Hematopoietic multipotent progenitor cell (in vitro differentiated cells): ENCODE data around the gene DDA1. TPM values are rescaled to one million over a fixed set of nuclear protein-coding genes. Genes with fewer than 3 reads are reported as not detected.

Source experiments
- total RNA-seq: library from RNA; depleted of rRNA; stranded (reverse); fragments of >200 nt; gene quantifications from one replicate; pipeline ENCODE4 v1.2.3, GENCODE V29; 2012

The DDA1 gene
- total RNA-seq, 1 donor = 12.4 TPM

Other genes with a start within 250 kb of the DDA1 start
- gene HAUS8, start 234.1 kb upstream of the DDA1 start, total RNA-seq = 1.6 TPM
- gene MYO9B, start 233.8 kb upstream of the DDA1 start, total RNA-seq = 158 TPM
- gene USE1, start 94.2 kb upstream of the DDA1 start, total RNA-seq = 50.4 TPM
- gene OCEL1, start 83.3 kb upstream of the DDA1 start, total RNA-seq = 2.4 TPM
- gene NR2F6, start 63.6 kb upstream of the DDA1 start, total RNA-seq = 10.8 TPM
- 0.27 TPM for gene USHBP1, start 44.8 kb upstream of the DDA1 start, total RNA-seq
- 79.2 TPM for gene BABAM1, start 42.1 kb upstream of the DDA1 start, total RNA-seq
- gene ANKLE1, start 27.7 kb upstream of the DDA1 start, total RNA-seq = 7.3 TPM
- 19.4 TPM for gene ABHD8, start 6.1 kb upstream of the DDA1 start, total RNA-seq
- 44.4 TPM for gene MRPL34, start 3.7 kb upstream of the DDA1 start, total RNA-seq
- gene ANO8, start 25.3 kb downstream of the DDA1 start, total RNA-seq = 7.8 TPM
- 31.2 TPM for gene GTPBP3, start 28.0 kb downstream of the DDA1 start, total RNA-seq
- 0.81 TPM for gene PLVAP, start 67.8 kb downstream of the DDA1 start, total RNA-seq
- gene CCDC194, start 84.6 kb downstream of the DDA1 start, total RNA-seq = 0.27 TPM
- gene BST2, start 96.1 kb downstream of the DDA1 start, total RNA-seq = 176 TPM
- gene MVB12A, start 110.5 kb downstream of the DDA1 start, total RNA-seq = 43.6 TPM
- gene TMEM221, start 139.1 kb downstream of the DDA1 start, total RNA-seq = under 0.01 TPM
- gene NXNL1, start 151.4 kb downstream of the DDA1 start, total RNA-seq = not detected
- 27.5 TPM for gene SLC27A1, start 161.0 kb downstream of the DDA1 start, total RNA-seq
- 105 TPM for gene PGLS, start 202.1 kb downstream of the DDA1 start, total RNA-seq
- gene COLGALT1, start 246.1 kb downstream of the DDA1 start, total RNA-seq = 77.0 TPM